Pancreas (tissue), 10 donors: Measurements from ENCODE around the gene NPNT. TPM values are rescaled to one million over a fixed set of nuclear protein-coding genes. Genes with fewer than 3 reads are reported as not detected.

ENCODE experiments used
- ATAC-seq, 4 donors: fragments of 200-7000 bp; cut with Tn5 transposase; one replicate each; pipeline versions ENCODE4 v1.8.0 to v1.9.1; 2020; ENCODE audit warnings: mild to moderate bottlenecking in 4 of 4, moderate library complexity in 4 of 4
- DNase-seq, 6 donors: peaks; one replicate each; pipeline ENCODE4 v3.0.0-alpha.2; 2020
- FAIRE-seq: peaks from 2 replicates; lab custom pipeline; 2012; peaks lifted over from hg19 to GRCh38; lab: Jason Lieb, UNC
- H3K27ac ChIP-seq, 4 donors: fragments of 200-600 bp; sonication (generic); 1 replicate in 3 of 4; 2 replicates in 1 of 4; pipeline versions ENCODE4 v1.5.0 to v1.8.0; 2020
- H3K27me3 ChIP-seq, 4 donors: fragments of 200-600 bp; one replicate each; pipeline ENCODE4 v1.8.0; 2021
- H3K36me3 ChIP-seq, 3 donors: fragments of 200-600 bp; sonication (generic) in 1 of 3; one replicate each; pipeline versions ENCODE4 v1.5.0 to v1.8.0; 2020 to 2021
- H3K4me1 ChIP-seq, 3 donors: fragments of 200-600 bp; one replicate each; pipeline ENCODE4 v1.8.0; 2021
- H3K4me3 ChIP-seq, 4 donors: fragments of 200-600 bp; sonication (generic) in 2 of 4; one replicate each; pipeline versions ENCODE4 v1.5.0 to v1.8.0; 2020 to 2021
- H3K9me3 ChIP-seq, 4 donors: fragments of 200-600 bp; one replicate each; pipeline ENCODE4 v1.8.0; 2021
- CTCF ChIP-seq, 4 donors: fragments of 200-600 bp; sonication (generic) in 3 of 4; IDR thresholded peaks; one replicate each; pipeline versions ENCODE4 v1.5.0 to v1.8.0; 2021; ENCODE audit warnings: antibody characterized with exemption in 4 of 4
- WGBS, 2 donors: extraction: QIAGEN DNeasy Blood & Tissue Kit; methylation state at CpG; one replicate each; pipeline ENCODE4 v1.1.7; 2013; 5-methylcytosine and 5-hydroxymethylcytosine counted together
- intact Hi-C, 3 donors: fragments of 100-400 bp; cut with DNase I; formaldehyde crosslinking; loops; one replicate each; pipeline versions ENCODE4 v1.11.1 to v1.14.2; 2022
- polyA plus RNA-seq, 2 donors: library from polyadenylated mRNA; stranded (reverse); fragments of 200-250 nt; gene quantifications; one replicate each; pipeline ENCODE4 v1.2.3, GENCODE V29; 2013
- total RNA-seq, 6 donors: library from RNA; stranded (reverse); fragmentation: NEBNext Ultra II Directional in 4 of 6; extraction: Animal tissue kit (Norgen Biotek cat#: 25700) in 4 of 6; gene quantifications; one replicate each; pipeline versions ENCODE4 v1.2.1 to v1.2.4, GENCODE V29; 2021 to 2023
- donor health status: healthy with polysubstance abuse.
- donor health status: DM: no; HTN: no; CAD: no; lungs with moderate emphysema.
- donor health status: DM: no; HTN: no; CAD: no.
- donor health status: control.
- donor health status: control.
- donor health status: Bipolar disorder and iron deficiency.
- donor health status: DM: yes; HTN: yes; CAD: no.
- donor health status: DM: no; HTN: no; CAD: no.
- donor health status: DM: no; HTN: no; CAD: no.
- donor health status: DM: yes; HTN: yes; CAD: no.

The NPNT gene
- total and polyA plus RNA-seq, 8 donors: 17.2 to 63.8 (median 33.7) TPM

DNA sequence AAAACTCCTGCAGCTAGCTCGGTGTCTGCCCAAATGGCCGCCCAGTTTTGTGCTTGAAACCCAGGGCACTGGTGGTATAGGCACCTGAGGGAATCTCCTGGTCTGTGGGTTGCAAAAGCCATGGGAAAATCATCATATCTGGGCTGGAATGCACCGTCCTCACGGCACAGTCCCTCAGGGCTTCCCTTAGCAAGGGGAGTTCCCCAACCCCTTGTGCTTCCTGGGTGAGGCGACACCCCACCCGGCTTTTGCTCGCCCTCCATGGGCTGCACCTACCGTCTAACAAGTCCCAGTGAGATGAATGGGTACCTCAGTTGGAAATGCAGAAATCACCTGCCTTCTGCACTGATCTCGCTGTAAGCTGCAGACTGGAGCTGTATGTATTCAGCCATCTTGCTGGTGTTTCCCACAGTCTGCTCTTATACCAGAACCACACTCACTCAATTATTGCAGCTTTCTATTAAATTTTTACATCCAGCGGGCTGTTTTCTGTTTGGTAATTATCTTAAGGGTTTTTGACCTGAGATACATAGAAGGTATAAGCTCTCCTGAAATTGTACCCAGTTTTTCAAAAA is 36.7 kb upstream of the NPNT start:
- H3K27me3 ChIP-seq: no peaks in the 10 kb centered on the region
- intact Hi-C loops: no loop called here
- WGBS, 2 donors: 92 to 99% methylated on average over 10 of the region's 10 CpGs
- DNase-seq (no peak), FAIRE-seq (no peak), ATAC-seq (no peak)
- H3K4me1 ChIP-seq: no peaks in the 10 kb centered on the region
- TF ChIP-seq CTCF (IDR thresholded peaks at IDR 0.05): no peak
- H3K4me3 ChIP-seq: no peak overlapping the region
- no peaks in the 10 kb centered on the region for H3K9me3 ChIP-seq
- H3K36me3 ChIP-seq: no peaks in the 10 kb centered on the region
- no peak overlapping the region for H3K27ac ChIP-seq

GRCh38 chr4:105859233-105859632 is 36.0 kb upstream of the NPNT start:
- FAIRE-seq: no peak
- no peak overlapping the region for H3K27ac ChIP-seq
- no peaks in the 10 kb centered on the region for H3K27me3 ChIP-seq
- H3K9me3 ChIP-seq: no peaks in the 10 kb centered on the region
- DNase-seq: no peak
- peak in 2 of 4 donors; percentile 12 to 59 for ATAC-seq
- intact Hi-C loops: no loop called here
- 22 to 39% methylated on average over 1 of the region's 1 CpG for WGBS, 2 donors
- H3K4me1 ChIP-seq: no peaks in the 10 kb centered on the region
- H3K4me3 ChIP-seq: no peak overlapping the region
- no peak for TF ChIP-seq CTCF (IDR thresholded peaks at IDR 0.05)
- no peaks in the 10 kb centered on the region for H3K36me3 ChIP-seq

- no peaks in the 10 kb centered on the region for H3K9me3 ChIP-seq
- no peak overlapping the region for H3K27ac ChIP-seq
- intact Hi-C loops: no loop called here
- TF ChIP-seq CTCF (IDR thresholded peaks at IDR 0.05): no peak
- H3K36me3 ChIP-seq: no peaks in the 10 kb centered on the region
- no peaks in the 10 kb centered on the region for H3K27me3 ChIP-seq
- H3K4me3 ChIP-seq: no peak overlapping the region
- no peak for DNase-seq
- no peak for ATAC-seq
- FAIRE-seq: no peak
- 70 to 81% methylated on average over 3 of the region's 3 CpGs for WGBS, 2 donors
- peaks cover 0 to 10% (median 8%) of the 10 kb centered on the region in 3 donors for H3K4me1 ChIP-seq
Observed at GRCh38 chr4:105870963-105871362, 24.3 kb upstream of the NPNT start.

- Histone ChIP-seq H3K27ac (no peak overlapping the region), H3K4me1 (peaks cover 0 to 10% (median 8%) of the 10 kb centered on the region in 3 donors), H3K9me3 (no peaks in the 10 kb centered on the region), H3K27me3 (no peaks in the 10 kb centered on the region), H3K36me3 (no peaks in the 10 kb centered on the region), H3K4me3 (no peak overlapping the region)
- FAIRE-seq: no peak
- no peak for DNase-seq
- intact Hi-C loops: no loop called here
- WGBS, 2 donors: 68 to 85% methylated on average over 2 of the region's 2 CpGs
- no peak for ATAC-seq
- TF ChIP-seq CTCF (IDR thresholded peaks at IDR 0.05): no peak
Observed at GRCh38 chr4:105871997-105872396, 23.3 kb upstream of the NPNT start.

DNA sequence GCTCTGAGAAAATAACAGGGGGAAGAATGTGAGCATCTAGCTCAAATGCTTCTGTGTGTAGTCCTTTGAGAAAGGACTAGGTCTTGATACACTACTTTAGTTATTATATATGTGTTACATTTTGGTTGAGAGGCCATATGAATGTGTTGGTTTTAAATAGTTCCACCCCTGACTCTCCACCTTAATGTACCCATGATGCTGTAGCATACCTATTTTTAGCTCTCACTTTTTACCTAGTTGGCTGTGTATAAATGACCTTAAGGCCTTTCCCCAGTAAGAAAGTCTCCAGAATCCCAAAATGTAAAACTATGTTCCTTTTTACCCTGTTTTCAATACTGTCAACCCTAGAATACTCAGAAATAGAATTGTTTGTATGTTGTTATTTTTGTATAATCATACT is 20.0 kb upstream of the NPNT start:
- H3K27ac ChIP-seq: no peak overlapping the region
- H3K27me3 ChIP-seq: no peaks in the 10 kb centered on the region
- peak in 2 of 4 donors; percentile 50 to 80 for ATAC-seq
- no peak for TF ChIP-seq CTCF (IDR thresholded peaks at IDR 0.05)
- no peaks in the 10 kb centered on the region for H3K9me3 ChIP-seq
- H3K36me3 ChIP-seq: no peaks in the 10 kb centered on the region
- FAIRE-seq: no peak
- no peak for DNase-seq
- H3K4me3 ChIP-seq: no peak overlapping the region
- intact Hi-C loops: no loop called here
- H3K4me1 ChIP-seq: peaks cover 0 to 10% (median 8%) of the 10 kb centered on the region in 3 donors
